Heart right ventricle (tissue), 16 donors: ENCODE data around the gene IL23R. TPM values are rescaled to one million over a fixed set of nuclear protein-coding genes. Genes with fewer than 3 reads are reported as not detected.
A peak's percentile ranks its signal among the peaks of the same experiment; 100 is the strongest.

Source experiments
- ATAC-seq, 8 donors: fragments of 200-7000 bp; cut with Tn5 transposase; one replicate each; pipeline ENCODE4 v1.9.1; 2020; ENCODE audit warnings: mild to moderate bottlenecking in 8 of 8, moderate library complexity in 8 of 8, moderate number of reproducible peaks in 1 of 8
- DNase-seq, 2 donors: peaks; one replicate each; pipeline ENCODE4 v3.0.0-alpha.2; 2020
- H3K27ac ChIP-seq, 10 donors: fragments of 200-600 bp; sonication (generic) in 2 of 10; one replicate each; pipeline versions ENCODE4 v1.5.0 to v1.8.0; 2020 to 2022; ENCODE audit warnings: mild to moderate bottlenecking in 3 of 10
- H3K27me3 ChIP-seq, 7 donors: fragments of 200-600 bp; one replicate each; pipeline ENCODE4 v1.8.0; 2021 to 2022; ENCODE audit warnings: mild to moderate bottlenecking in 2 of 7
- H3K36me3 ChIP-seq, 9 donors: fragments of 200-600 bp; sonication (generic) in 1 of 9; one replicate each; pipeline versions ENCODE4 v1.5.0 to v1.8.0; 2020 to 2022; ENCODE audit warnings: mild to moderate bottlenecking in 2 of 9
- H3K4me1 ChIP-seq, 9 donors: fragments of 200-600 bp; sonication (generic) in 1 of 9; one replicate each; pipeline versions ENCODE4 v1.5.0 to v1.8.0; 2020 to 2022; ENCODE audit warnings: mild to moderate bottlenecking in 4 of 9
- H3K4me3 ChIP-seq, 10 donors: fragments of 200-600 bp; sonication (generic) in 2 of 10; one replicate each; pipeline versions ENCODE4 v1.5.0 to v1.8.0; 2020 to 2022; ENCODE audit warnings: mild to moderate bottlenecking in 7 of 10, moderate library complexity in 2 of 10
- H3K9me3 ChIP-seq, 11 donors: fragments of 200-600 bp in 10 of 11; sonication (generic) in 2 of 11; one replicate each; pipeline versions ENCODE4 v1.5.0 to v1.8.0; 2013 to 2022; ENCODE audit warnings: mild to moderate bottlenecking in 2 of 11, control low read depth in 1 of 11, moderate library complexity in 1 of 11
- whole genome bisulfite sequencing, 2 donors: extraction: QIAGEN DNeasy Blood & Tissue Kit; methylation state at CpG; one replicate each; pipeline ENCODE4 v1.1.7; 2013; ENCODE audit warnings: inconsistent platforms in 1 of 2; 5-methylcytosine and 5-hydroxymethylcytosine counted together
- intact Hi-C, 10 donors: fragments of 100-400 bp; cut with DNase I; formaldehyde crosslinking; loops; one replicate each; pipeline versions ENCODE4 v1.11.1 to v1.14.2; 2022
- polyA plus RNA-seq, 2 donors: library from polyadenylated mRNA; stranded (reverse); fragments of 200-250 nt; gene quantifications; one replicate each; pipeline ENCODE4 v1.2.3, GENCODE V29; 2013
- total RNA-seq, 10 donors: library from RNA; stranded (reverse); fragmentation: NEBNext Ultra II Directional in 3 of 10; extraction: Animal tissue kit (Norgen Biotek cat#: 25700) in 3 of 10; gene quantifications; one replicate each; pipeline versions ENCODE4 v1.2.1 to v1.2.4, GENCODE V29; 2021 to 2023
- TF ChIP-seq, protein P1 (sequence below), 9 donors: fragments of 200-600 bp; sonication (generic) in 2 of 9; IDR thresholded peaks; one replicate each; pipeline versions ENCODE4 v1.5.0 to v1.8.0; 2021 to 2022; ENCODE audit warnings: antibody characterized with exemption in 9 of 9, mild to moderate bottlenecking in 5 of 9, moderate library complexity in 1 of 9
- donor health status: Arrhythmogenic right ventricular cardiomyopathy.
- donor health status: ischemic (EF 13 %, LVEDD 7.1; RV severe dilation, severe dysfunction).
- donor health status: healthy with polysubstance abuse.
- donor health status: DM: no; HTN: yes; CAD: no.
- donor health status: DM: no; HTN: no; CAD: no.
- donor health status: ischemic (EF 25% LVEDD 6.9; RV normal size, moderate dysfunction).
- donor health status: ischemic (EF 25% LVEDD 5.7; RV mildly dilated, moderate dysfunction).
- donor health status: healthy.
- donor health status: DM: yes; HTN: yes; CAD: no.
- donor health status: Ischemic cardiomyopathy.
- donor health status: ischemic (EF 35%, LVEDD 5.7; RV mildly dilated, moderate dysfunction).
- donor health status: nonischemic (EF 11% LVEDD 7.7; RV severe dilation, severe dysfunction).
- donor health status: DM: yes; HTN: yes; CAD: no.
- donor health status: PGD.
- donor health status: ischemic (EF 29% LVEDD 5.4; RV normal size, mild dysfunction).
- donor health status: nonischemic (EF 23%, LVEDD 6.1; RV moderate dilation, normal function).

Gene IL23R
- total and polyA plus RNA-seq, 12 donors = not detected

DNA sequence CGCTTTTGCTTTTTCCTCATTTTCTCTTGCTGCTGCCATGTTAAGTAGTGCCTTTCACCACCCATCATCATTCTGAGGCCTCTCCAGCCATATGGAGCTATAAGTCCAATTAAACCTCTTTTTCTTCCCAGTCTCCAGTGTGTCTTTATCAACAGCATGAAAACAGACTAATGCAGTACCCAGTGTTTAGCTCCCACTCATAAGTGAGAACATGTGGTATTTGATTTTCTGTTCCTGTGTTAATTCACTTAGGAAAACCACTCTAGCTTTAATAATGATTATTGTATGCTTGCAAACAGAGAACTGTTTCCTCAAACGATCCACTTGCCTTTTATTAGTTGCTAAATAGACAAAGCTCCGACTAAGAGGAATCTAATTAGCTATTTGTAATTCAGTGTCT is 43.3 kb downstream of the IL23R start:
- Histone ChIP-seq H3K9me3 (no peaks in the 10 kb centered on the region), H3K27me3 (no peaks in the 10 kb centered on the region), H3K4me1 (peaks cover 0 to 3% (median 0%) of the 10 kb centered on the region in 9 donors), H3K36me3 (no peaks in the 10 kb centered on the region), H3K4me3 (no peak overlapping the region), H3K27ac (no peak overlapping the region)
- ATAC-seq = no peak
- DNase-seq = no peak
- TF ChIP-seq, protein P1, sequence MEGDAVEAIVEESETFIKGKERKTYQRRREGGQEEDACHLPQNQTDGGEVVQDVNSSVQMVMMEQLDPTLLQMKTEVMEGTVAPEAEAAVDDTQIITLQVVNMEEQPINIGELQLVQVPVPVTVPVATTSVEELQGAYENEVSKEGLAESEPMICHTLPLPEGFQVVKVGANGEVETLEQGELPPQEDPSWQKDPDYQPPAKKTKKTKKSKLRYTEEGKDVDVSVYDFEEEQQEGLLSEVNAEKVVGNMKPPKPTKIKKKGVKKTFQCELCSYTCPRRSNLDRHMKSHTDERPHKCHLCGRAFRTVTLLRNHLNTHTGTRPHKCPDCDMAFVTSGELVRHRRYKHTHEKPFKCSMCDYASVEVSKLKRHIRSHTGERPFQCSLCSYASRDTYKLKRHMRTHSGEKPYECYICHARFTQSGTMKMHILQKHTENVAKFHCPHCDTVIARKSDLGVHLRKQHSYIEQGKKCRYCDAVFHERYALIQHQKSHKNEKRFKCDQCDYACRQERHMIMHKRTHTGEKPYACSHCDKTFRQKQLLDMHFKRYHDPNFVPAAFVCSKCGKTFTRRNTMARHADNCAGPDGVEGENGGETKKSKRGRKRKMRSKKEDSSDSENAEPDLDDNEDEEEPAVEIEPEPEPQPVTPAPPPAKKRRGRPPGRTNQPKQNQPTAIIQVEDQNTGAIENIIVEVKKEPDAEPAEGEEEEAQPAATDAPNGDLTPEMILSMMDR (IDR thresholded peaks at IDR 0.05) = no peak
- intact Hi-C loops = loop anchor here in 1 of 10 donors (5.0 kb wide), 1 partner anchor 212 kb away; no protein-coding TSS in a partner anchor
- 74 to 80% methylated on average over 3 of the region's 3 CpGs for WGBS, 2 donors

DNA sequence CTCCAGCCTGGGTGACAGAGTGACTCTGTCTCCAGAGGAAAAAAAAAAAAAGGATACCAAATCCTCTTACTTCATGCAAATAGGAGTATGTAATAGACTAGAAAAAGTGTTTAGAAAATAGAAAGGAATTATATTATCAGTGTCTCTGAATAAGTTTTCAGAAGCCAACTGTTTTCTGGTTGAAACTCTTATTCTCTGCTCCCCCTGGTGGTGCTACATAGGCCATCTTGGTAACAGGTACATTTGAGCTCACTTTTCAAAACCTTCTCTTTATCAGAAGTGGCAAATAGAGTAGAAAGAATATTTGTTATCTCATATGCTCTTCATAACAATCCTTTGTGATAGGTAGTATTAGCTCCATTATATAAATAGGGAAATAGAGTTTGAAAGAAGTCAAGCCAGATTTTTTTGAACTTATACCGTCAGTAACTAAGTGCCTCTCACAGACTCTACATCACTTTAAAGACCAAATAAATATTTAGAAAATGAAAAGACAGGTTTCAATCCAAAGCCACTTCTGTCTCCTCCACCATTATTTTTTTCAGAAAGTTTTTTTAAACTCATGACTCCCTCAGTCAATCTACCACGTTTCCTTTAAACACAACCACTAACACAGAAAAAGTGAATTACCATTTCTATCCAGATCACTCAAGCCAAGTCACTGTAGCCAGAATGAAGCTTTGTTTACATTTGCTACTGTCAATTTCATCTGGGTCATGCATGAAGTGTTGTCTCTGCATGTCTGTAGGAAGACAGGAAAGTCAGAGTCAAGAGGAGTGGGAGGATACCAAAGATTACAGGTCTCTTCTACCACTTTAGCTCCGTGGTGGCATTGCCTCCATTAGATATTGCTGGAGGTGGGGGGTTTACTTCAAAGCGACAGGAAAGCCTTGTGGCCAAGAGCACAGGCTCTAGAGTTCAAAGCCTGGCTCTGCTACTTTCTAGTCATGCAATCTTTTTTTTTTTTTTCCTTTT is 45.6 kb downstream of the IL23R start:
- WGBS, 2 donors = 60 to 65% methylated on average over 4 of the region's 4 CpGs
- intact Hi-C loops = loop anchor here in 7 of 10 donors (2.0 to 10.0 kb wide), 5 partner anchors 67 to 450 kb away; no protein-coding TSS in a partner anchor
- H3K36me3 ChIP-seq = no peaks in the 10 kb centered on the region
- ATAC-seq (no peak), DNase-seq (peak in 1 of 2 donors; percentile 8)
- H3K27me3 ChIP-seq = no peaks in the 10 kb centered on the region
- TF ChIP-seq, protein P1 (IDR thresholded peaks at IDR 0.05) = peak in 8 of 9 donors; percentile 31 to 69 (median 60)
- H3K27ac ChIP-seq = no peak overlapping the region
- peaks cover 0 to 3% (median 0%) of the 10 kb centered on the region in 9 donors for H3K4me1 ChIP-seq
- H3K4me3 ChIP-seq = no peak overlapping the region
- H3K9me3 ChIP-seq = no peaks in the 10 kb centered on the region

DNA sequence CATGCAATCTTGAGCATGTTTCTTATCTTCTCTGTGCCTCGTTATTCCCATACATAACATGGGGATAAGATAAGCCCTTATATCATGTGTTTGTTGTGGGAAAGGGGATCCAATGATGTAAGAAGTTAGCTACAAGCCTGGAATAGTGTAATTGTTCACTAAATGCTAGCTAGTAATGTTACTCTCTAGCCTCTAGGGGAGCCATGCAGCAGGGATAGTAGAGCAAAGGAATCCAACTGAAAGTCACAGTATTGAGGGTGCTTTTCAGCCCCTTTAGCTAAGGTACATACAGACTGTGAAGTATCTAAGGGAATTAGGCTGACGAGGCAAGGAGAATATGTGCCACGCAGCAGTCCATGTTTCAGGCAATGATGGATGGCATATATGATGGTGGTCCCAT is 46.9 kb downstream of the IL23R start:
- ATAC-seq = no peak
- DNase-seq = no peak
- H3K36me3 ChIP-seq = no peaks in the 10 kb centered on the region
- H3K27me3 ChIP-seq = no peaks in the 10 kb centered on the region
- TF ChIP-seq, protein P1 (IDR thresholded peaks at IDR 0.05) = peak in 7 of 9 donors; percentile 34 to 52 (median 40)
- H3K4me3 ChIP-seq = no peak overlapping the region
- H3K4me1 ChIP-seq = peaks cover 0 to 7% (median 0%) of the 10 kb centered on the region in 9 donors
- WGBS, 2 donors = 56 to 57% methylated on average over 3 of the region's 3 CpGs
- no peak overlapping the region for H3K27ac ChIP-seq
- H3K9me3 ChIP-seq = no peaks in the 10 kb centered on the region
- intact Hi-C loops = loop anchor here in 6 of 10 donors (5.0 to 10.0 kb wide), 4 partner anchors 68 to 451 kb away; no protein-coding TSS in a partner anchor

DNA sequence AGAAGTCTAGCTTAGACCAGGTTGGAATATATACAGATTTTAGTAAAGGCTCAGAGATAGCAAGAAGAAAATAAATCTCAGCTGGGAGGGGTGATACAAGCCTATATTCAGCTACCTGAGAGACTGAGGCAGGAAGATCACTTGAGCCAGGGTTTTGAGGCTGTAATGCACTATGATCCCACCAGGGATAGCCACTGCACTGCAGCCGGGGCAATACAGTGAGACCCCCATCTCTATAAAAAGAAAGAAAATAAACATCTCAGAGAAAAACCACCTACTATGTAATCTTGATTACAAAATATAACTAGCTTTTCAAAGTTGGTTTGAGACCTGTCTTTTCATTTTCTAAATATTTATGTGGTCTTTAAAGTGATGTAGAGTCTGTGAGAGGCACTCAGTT is 47.7 kb downstream of the IL23R start:
- ATAC-seq = no peak
- Histone ChIP-seq H3K4me3 (no peak overlapping the region), H3K36me3 (no peaks in the 10 kb centered on the region), H3K4me1 (peaks cover 0 to 7% (median 0%) of the 10 kb centered on the region in 9 donors), H3K27me3 (no peaks in the 10 kb centered on the region), H3K9me3 (no peaks in the 10 kb centered on the region), H3K27ac (no peak overlapping the region)
- 93 to 96% methylated on average over 1 of the region's 1 CpG for WGBS, 2 donors
- DNase-seq = no peak
- TF ChIP-seq, protein P1 (IDR thresholded peaks at IDR 0.05) = no peak
- intact Hi-C loops = loop anchor here in 6 of 10 donors (5.0 to 10.0 kb wide), 4 partner anchors 69 to 452 kb away; no protein-coding TSS in a partner anchor
